Upper lobe of left lung (tissue), 6 donors: Measurements from ENCODE around the gene MACC1. TPM values are rescaled to one million over a fixed set of nuclear protein-coding genes. Genes with fewer than 3 reads are reported as not detected.

Source experiments
- ATAC-seq, 2 donors: fragments of 200-7000 bp; cut with Tn5 transposase; one replicate each; pipeline ENCODE4 v1.9.1; 2022; ENCODE audit warnings: mild to moderate bottlenecking in 2 of 2, moderate library complexity in 2 of 2; ENCODE audit not compliant: low FRiP score in 2 of 2
- DNase-seq, 2 donors: peaks; one replicate each; pipeline ENCODE4 v3.0.0-alpha.2; 2019 to 2020
- H3K27ac ChIP-seq, 4 donors: fragments of 200-600 bp; sonication (generic); one replicate each; pipeline ENCODE4 v1.5.1; 2016 to 2019
- H3K27me3 ChIP-seq, 4 donors: fragments of 200-600 bp; sonication (generic); one replicate each; pipeline ENCODE4 v1.5.1; 2017 to 2019
- H3K36me3 ChIP-seq, 4 donors: fragments of 200-600 bp; sonication (generic); one replicate each; pipeline ENCODE4 v1.5.1; 2016 to 2019
- H3K4me1 ChIP-seq, 4 donors: fragments of 200-600 bp; sonication (generic); one replicate each; pipeline ENCODE4 v1.5.1; 2018 to 2019
- H3K4me3 ChIP-seq, 4 donors: fragments of 200-600 bp; sonication (generic); one replicate each; pipeline ENCODE4 v1.5.1; 2017 to 2019; ENCODE audit warnings: mild to moderate bottlenecking in 2 of 4, moderate library complexity in 1 of 4
- H3K9me3 ChIP-seq, 4 donors: fragments of 200-600 bp; sonication (generic); one replicate each; pipeline ENCODE4 v1.5.1; 2018 to 2019
- CTCF ChIP-seq, 6 experiments: fragments of 450-650 bp in 4 of 6; fragments of 200-600 bp in 2 of 6; sonication (generic) in 2 of 6; IDR thresholded peaks; one replicate each; pipeline ENCODE4 v1.5.1; 2016 to 2019; ENCODE audit warnings: antibody characterized with exemption in 6 of 6
- EP300 ChIP-seq, 4 donors: sonication (generic); formaldehyde crosslinking; IDR thresholded peaks; one replicate each; pipeline ENCODE4 v1.5.1; 2017; ENCODE audit warnings: antibody characterized with exemption in 4 of 4, control low read depth in 2 of 4
- POLR2A ChIP-seq, 4 donors: fragments of 450-650 bp; IDR thresholded peaks; one replicate each; pipeline ENCODE4 v1.5.1; 2016 to 2017; ENCODE audit warnings: antibody characterized with exemption in 4 of 4, mild to moderate bottlenecking in 2 of 4
- POLR2AphosphoS5 ChIP-seq, 2 donors: sonication (generic); formaldehyde crosslinking; IDR thresholded peaks; one replicate each; pipeline ENCODE4 v1.5.1; 2017; ENCODE audit warnings: antibody characterized with exemption in 2 of 2
- WGBS, 2 donors: methylation state at CpG; one replicate each; pipeline ENCODE4 v1.1.5; 2017 to 2018; 5-methylcytosine and 5-hydroxymethylcytosine counted together
- total RNA-seq, 6 donors: library from RNA; depleted of rRNA in 4 of 6; stranded (reverse); fragments of >200 nt in 4 of 6; gene quantifications; one replicate each; pipeline versions ENCODE4 v1.1.0 to v1.2.1, GENCODE V29; 2016 to 2021
- donor health status: DM: no; HTN: no; CAD: no; lungs with moderate emphysema.
- donor health status: DM: no; HTN: yes; CAD: no; lungs with severe emphysema.

Gene MACC1
- total RNA-seq, 6 donors from 2014 or later: 10.5 to 86.5 (median 24.3) TPM

GRCh38 chr7:20159226-20159747 is 57.9 kb downstream of the MACC1 start:
- no peak overlapping the region for H3K4me3 ChIP-seq
- H3K9me3 ChIP-seq: no peaks in the 10 kb centered on the region
- H3K4me1 ChIP-seq: no peaks in the 10 kb centered on the region
- TF ChIP-seq CTCF (IDR thresholded peaks at IDR 0.05) (no peak), POLR2AphosphoS5 (IDR thresholded peaks at IDR 0.05) (no peak), POLR2A (IDR thresholded peaks at IDR 0.05) (no peak), EP300 (IDR thresholded peaks at IDR 0.05) (no peak)
- ATAC-seq (no peak), DNase-seq (no peak)
- H3K27ac ChIP-seq: no peak overlapping the region
- no peaks in the 10 kb centered on the region for H3K36me3 ChIP-seq
- no peaks in the 10 kb centered on the region for H3K27me3 ChIP-seq
- WGBS, 2 donors: 85% methylated on average over 4 to 6 of the region's 6 CpGs

- Histone ChIP-seq H3K4me3 (no peak overlapping the region), H3K27ac (no peak overlapping the region), H3K27me3 (no peaks in the 10 kb centered on the region), H3K36me3 (no peaks in the 10 kb centered on the region), H3K4me1 (no peaks in the 10 kb centered on the region), H3K9me3 (no peaks in the 10 kb centered on the region)
- peak in 1 of 2 donors; percentile 55 for ATAC-seq
- DNase-seq: no peak
- WGBS, 2 donors: 13 to 24% methylated on average over 1 of the region's 1 CpG
- TF ChIP-seq POLR2AphosphoS5 (IDR thresholded peaks at IDR 0.05): no peak
- no peak for TF ChIP-seq EP300 (IDR thresholded peaks at IDR 0.05)
- TF ChIP-seq POLR2A (IDR thresholded peaks at IDR 0.05): no peak
- TF ChIP-seq CTCF (IDR thresholded peaks at IDR 0.05): peak in 1 of 6 experiments; percentile 10
These were observed 58.5 kb downstream of the MACC1 start for GRCh38 chr7:20158684-20159083.

- H3K4me3 ChIP-seq: no peak overlapping the region
- H3K27me3 ChIP-seq: no peaks in the 10 kb centered on the region
- no peak for DNase-seq
- 75 to 96% methylated on average over 3 of the region's 3 CpGs for WGBS, 2 donors
- H3K27ac ChIP-seq: no peak overlapping the region
- ATAC-seq: no peak
- TF ChIP-seq POLR2AphosphoS5 (IDR thresholded peaks at IDR 0.05) (no peak), EP300 (IDR thresholded peaks at IDR 0.05) (no peak), CTCF (IDR thresholded peaks at IDR 0.05) (no peak), POLR2A (IDR thresholded peaks at IDR 0.05) (no peak)
- no peaks in the 10 kb centered on the region for H3K4me1 ChIP-seq
- no peaks in the 10 kb centered on the region for H3K36me3 ChIP-seq
- H3K9me3 ChIP-seq: no peaks in the 10 kb centered on the region
These were observed 59.7 kb downstream of the MACC1 start for GRCh38 chr7:20157456-20157855.

- Histone ChIP-seq H3K27me3 (no peaks in the 10 kb centered on the region), H3K36me3 (no peaks in the 10 kb centered on the region), H3K9me3 (no peaks in the 10 kb centered on the region), H3K27ac (no peak overlapping the region), H3K4me3 (no peak overlapping the region), H3K4me1 (no peaks in the 10 kb centered on the region)
- TF ChIP-seq EP300 (IDR thresholded peaks at IDR 0.05): no peak
- TF ChIP-seq POLR2AphosphoS5 (IDR thresholded peaks at IDR 0.05): no peak
- no peak for TF ChIP-seq POLR2A (IDR thresholded peaks at IDR 0.05)
- TF ChIP-seq CTCF (IDR thresholded peaks at IDR 0.05): no peak
- WGBS, 2 donors: 83 to 85% methylated on average over 5 of the region's 5 CpGs
- ATAC-seq (no peak), DNase-seq (no peak)
These were observed 63.2 kb downstream of the MACC1 start for GRCh38 chr7:20153999-20154398.

- Histone ChIP-seq H3K4me3 (no peak overlapping the region), H3K4me1 (no peaks in the 10 kb centered on the region), H3K36me3 (no peaks in the 10 kb centered on the region), H3K9me3 (no peaks in the 10 kb centered on the region), H3K27me3 (no peaks in the 10 kb centered on the region), H3K27ac (no peak overlapping the region)
- no peak for ATAC-seq
- WGBS, 2 donors: 88 to 100% methylated on average over 2 of the region's 2 CpGs
- TF ChIP-seq EP300 (IDR thresholded peaks at IDR 0.05) (no peak), POLR2A (IDR thresholded peaks at IDR 0.05) (no peak), CTCF (IDR thresholded peaks at IDR 0.05) (no peak), POLR2AphosphoS5 (IDR thresholded peaks at IDR 0.05) (no peak)
- DNase-seq: no peak
These were observed 63.6 kb downstream of the MACC1 start for GRCh38 chr7:20153567-20153966.
